ENCODE results near the gene RFC5. TPM values are rescaled to one million over a fixed set of nuclear protein-coding genes. Genes with fewer than 3 reads are reported as not detected.

Gene RFC5
- total RNA-seq, 1 donor from 2014 or later = 5.8 TPM

DNA sequence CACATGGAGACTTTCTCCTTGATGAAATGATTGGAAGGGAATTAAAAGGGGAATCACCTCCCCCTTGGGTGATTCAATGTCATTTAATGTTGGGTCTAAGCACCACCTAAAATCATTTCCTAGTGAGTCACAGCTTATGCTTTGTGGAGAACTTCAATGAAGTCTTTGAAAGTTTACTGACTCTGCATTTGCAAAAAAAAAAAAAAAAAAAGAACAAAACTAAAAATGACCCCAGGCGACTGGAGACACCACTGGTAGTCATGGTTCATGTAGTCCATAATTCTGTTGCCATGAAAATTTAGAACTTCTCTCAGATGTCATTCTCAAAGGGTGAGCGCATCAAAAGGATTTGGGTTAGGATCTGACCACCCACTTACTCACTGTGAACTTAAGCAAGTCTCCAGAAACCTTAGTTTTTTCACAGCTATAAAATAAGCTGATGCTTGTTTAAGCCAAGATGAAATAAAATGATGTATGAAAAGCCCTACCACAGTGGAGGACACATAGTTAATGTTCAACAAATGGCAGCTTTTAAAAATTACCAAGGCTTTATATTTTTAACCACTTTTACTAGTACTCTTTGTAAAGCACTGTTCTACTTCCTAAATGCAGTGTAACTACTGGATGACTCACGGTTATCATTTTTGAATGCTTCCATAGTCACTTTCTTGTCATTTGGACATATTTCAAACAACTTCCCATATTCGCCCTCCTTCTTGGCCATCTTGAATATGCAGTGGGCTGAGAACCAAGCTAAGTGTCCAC lies 29.6 kb upstream of the RFC5 start:
- Histone ChIP-seq H2AFZ (ENCODE audit: low read depth, low read length) (no peak overlapping the region), H3K9me3 (ENCODE audit: insufficient read depth, low read depth, low read length) (no peaks in the 10 kb centered on the region), H3K79me2 (ENCODE audit: insufficient read depth, low read length) (no peaks in the 10 kb centered on the region), H3K9ac (ENCODE audit: low read length) (peak overlapping the region; percentile 41), H3K27ac (ENCODE audit: low read depth, low read length) (peak overlapping the region; percentile 76), H3K4me2 (ENCODE audit: low read length) (peak overlapping the region; percentile 75), H3K27me3 (ENCODE audit: insufficient read depth, low read length) (no peaks in the 10 kb centered on the region), H3K36me3 (ENCODE audit: insufficient read depth, low read length) (no peaks in the 10 kb centered on the region), H3K4me3 (ENCODE audit: insufficient read depth, low read depth, low read length) (no peak overlapping the region), H4K20me1 (ENCODE audit: insufficient read depth, low read length) (no peaks in the 10 kb centered on the region), H3K4me1 (ENCODE audit: insufficient read depth, low read length) (peaks cover 14% of the 10 kb centered on the region)
- DNase-seq (ENCODE audit: low read depth) (peak; percentile 81), FAIRE-seq (peak; percentile 43)
- Mint-ChIP-seq H3K27ac (ENCODE audit: unreplicated experiment) (no peak overlapping the region), H3K9me3 (ENCODE audit: unreplicated experiment) (no peaks in the 10 kb centered on the region), H3K4me1 (ENCODE audit: low read depth, unreplicated experiment) (peaks cover 6% of the 10 kb centered on the region), H3K36me3 (ENCODE audit: low read depth, unreplicated experiment) (no peaks in the 10 kb centered on the region), H3K4me3 (ENCODE audit: unreplicated experiment) (no peak overlapping the region), H3K27me3 (ENCODE audit: low read depth, unreplicated experiment) (peaks cover 5% of the 10 kb centered on the region)
- TF ChIP-seq, protein P1, sequence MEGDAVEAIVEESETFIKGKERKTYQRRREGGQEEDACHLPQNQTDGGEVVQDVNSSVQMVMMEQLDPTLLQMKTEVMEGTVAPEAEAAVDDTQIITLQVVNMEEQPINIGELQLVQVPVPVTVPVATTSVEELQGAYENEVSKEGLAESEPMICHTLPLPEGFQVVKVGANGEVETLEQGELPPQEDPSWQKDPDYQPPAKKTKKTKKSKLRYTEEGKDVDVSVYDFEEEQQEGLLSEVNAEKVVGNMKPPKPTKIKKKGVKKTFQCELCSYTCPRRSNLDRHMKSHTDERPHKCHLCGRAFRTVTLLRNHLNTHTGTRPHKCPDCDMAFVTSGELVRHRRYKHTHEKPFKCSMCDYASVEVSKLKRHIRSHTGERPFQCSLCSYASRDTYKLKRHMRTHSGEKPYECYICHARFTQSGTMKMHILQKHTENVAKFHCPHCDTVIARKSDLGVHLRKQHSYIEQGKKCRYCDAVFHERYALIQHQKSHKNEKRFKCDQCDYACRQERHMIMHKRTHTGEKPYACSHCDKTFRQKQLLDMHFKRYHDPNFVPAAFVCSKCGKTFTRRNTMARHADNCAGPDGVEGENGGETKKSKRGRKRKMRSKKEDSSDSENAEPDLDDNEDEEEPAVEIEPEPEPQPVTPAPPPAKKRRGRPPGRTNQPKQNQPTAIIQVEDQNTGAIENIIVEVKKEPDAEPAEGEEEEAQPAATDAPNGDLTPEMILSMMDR (IDR thresholded peaks at IDR 0.05; ENCODE audit: insufficient read depth, low read depth, low read length) = no peak
- no peak for TF ChIP-seq EZH2 (IDR thresholded peaks at IDR 0.05; ENCODE audit: insufficient read depth, low read length)

- FAIRE-seq (no peak), DNase-seq (ENCODE audit: low read depth) (no peak)
- H3K9ac ChIP-seq (ENCODE audit: low read length) = no peak overlapping the region
- Mint-ChIP-seq H3K36me3 (ENCODE audit: low read depth, unreplicated experiment) (no peaks in the 10 kb centered on the region), H3K4me3 (ENCODE audit: unreplicated experiment) (no peak overlapping the region), H3K27me3 (ENCODE audit: low read depth, unreplicated experiment) (no peaks in the 10 kb centered on the region), H3K27ac (ENCODE audit: unreplicated experiment) (no peak overlapping the region), H3K9me3 (ENCODE audit: unreplicated experiment) (peaks cover 4% of the 10 kb centered on the region), H3K4me1 (ENCODE audit: low read depth, unreplicated experiment) (no peaks in the 10 kb centered on the region)
- no peak overlapping the region for H3K27ac ChIP-seq (ENCODE audit: low read depth, low read length)
- no peaks in the 10 kb centered on the region for H3K27me3 ChIP-seq (ENCODE audit: insufficient read depth, low read length)
- H3K4me2 ChIP-seq (ENCODE audit: low read length) = no peak overlapping the region
- no peaks in the 10 kb centered on the region for H3K79me2 ChIP-seq (ENCODE audit: insufficient read depth, low read length)
- H3K4me3 ChIP-seq (ENCODE audit: insufficient read depth, low read depth, low read length) = no peak overlapping the region
- no peaks in the 10 kb centered on the region for H3K36me3 ChIP-seq (ENCODE audit: insufficient read depth, low read length)
- no peaks in the 10 kb centered on the region for H4K20me1 ChIP-seq (ENCODE audit: insufficient read depth, low read length)
- H3K4me1 ChIP-seq (ENCODE audit: insufficient read depth, low read length) = no peaks in the 10 kb centered on the region
- peaks cover 2% of the 10 kb centered on the region for H3K9me3 ChIP-seq (ENCODE audit: insufficient read depth, low read depth, low read length)
- no peak overlapping the region for H2AFZ ChIP-seq (ENCODE audit: low read depth, low read length)
- TF ChIP-seq, protein P1 (IDR thresholded peaks at IDR 0.05; ENCODE audit: insufficient read depth, low read depth, low read length) = no peak
- no peak for TF ChIP-seq EZH2 (IDR thresholded peaks at IDR 0.05; ENCODE audit: insufficient read depth, low read length)
Measured at GRCh38 chr12:117994551-117995438, 21.7 kb upstream of the RFC5 start.
